Muscle of back (tissue), 11 donors: ENCODE measurements around the gene SOX2. TPM values are rescaled to one million over a fixed set of nuclear protein-coding genes. Genes with fewer than 3 reads are reported as not detected.

ENCODE experiments used
- DNase-seq, 3 donors: peaks; one replicate each; pipeline versions ENCODE4 v3.0.0 to v3.0.0-alpha.2; 2013
- polyA plus RNA-seq, 10 donors: library from polyadenylated mRNA; unstranded; fragments of 120-200 nt; gene quantifications; one replicate each; pipeline ENCODE4 v1.2.1, GENCODE V29; 2013; ENCODE audit not compliant: insufficient read length in 10 of 10

Gene SOX2
- polyA plus RNA-seq, 10 donors: 0.19 to 2.3 (median 0.48) TPM

DNA sequence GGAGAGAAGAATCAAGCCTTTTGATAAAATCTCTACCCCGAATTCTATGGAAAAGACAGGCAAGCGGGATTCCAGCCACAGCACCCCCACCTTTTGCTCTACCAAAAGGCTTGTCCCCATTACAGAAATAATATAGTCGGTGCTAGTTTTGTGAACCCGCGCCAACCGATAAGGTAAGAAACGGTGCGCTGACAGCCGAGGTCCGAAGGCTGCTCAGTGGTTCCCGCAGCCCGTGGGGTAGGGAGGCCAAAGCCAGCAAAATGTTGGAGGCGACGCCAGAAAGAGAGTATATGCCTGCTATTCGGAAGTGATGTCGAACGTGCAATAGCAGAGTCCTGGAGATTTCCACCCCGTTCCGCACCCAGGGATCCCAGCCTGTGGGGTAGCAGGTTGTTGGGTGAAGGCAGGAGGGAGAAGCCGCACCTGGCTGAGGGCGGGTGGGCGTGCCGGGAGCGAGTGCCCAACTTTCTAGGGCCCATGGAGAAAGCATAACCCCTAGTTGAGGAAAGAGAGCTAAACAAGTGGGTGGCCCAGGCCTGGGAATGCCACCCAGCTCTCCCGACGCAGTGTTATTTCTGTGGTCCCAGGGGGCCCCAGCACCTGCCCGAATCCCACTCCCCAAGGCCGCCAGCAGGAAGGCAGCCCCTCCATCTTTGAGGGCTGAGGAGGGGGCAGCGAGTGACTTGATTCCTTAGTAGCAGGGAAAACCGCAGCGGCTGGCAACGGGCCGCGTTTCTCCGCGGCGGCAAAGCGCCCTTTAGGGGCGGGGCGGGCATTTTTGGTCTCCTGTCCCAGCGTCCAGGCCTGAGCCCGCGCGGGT, 7.9 kb upstream of the SOX2 start:
- DNase-seq: peak in 1 of 3 donors; percentile 34

DNA sequence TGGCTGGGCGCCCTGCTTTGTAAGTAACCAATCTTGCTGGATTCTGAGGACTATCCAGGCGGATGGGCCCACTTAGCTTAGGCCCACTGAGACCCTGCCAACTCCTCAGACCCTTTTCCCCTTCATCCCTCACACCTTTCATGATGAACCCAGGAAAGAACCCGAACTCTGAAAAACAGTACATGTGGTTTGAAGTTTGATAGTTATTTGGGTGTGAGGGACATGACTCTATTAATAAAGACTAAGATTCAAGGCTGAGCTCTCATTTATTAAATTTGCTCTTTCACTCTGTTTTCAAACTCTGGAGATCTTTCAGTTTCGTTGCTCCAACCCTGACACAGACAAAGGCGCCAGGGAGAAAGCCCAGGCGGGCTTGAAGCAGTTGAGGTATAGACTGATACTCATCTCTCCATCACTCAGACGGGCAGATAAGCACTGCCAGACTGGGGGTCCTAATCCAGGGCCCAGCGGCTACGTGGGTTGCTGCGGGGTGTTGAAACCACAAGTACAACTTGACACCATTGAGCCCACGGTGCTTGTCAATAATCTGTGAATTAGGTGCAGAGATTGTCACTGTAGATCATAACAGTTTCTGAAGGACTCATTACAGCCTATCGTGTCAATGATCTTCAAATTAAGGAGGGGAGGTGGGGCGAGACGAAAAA, 7.2 kb upstream of the SOX2 start:
- DNase-seq: peak in 1 of 3 donors; percentile 23

GRCh38 chr3:181705086-181705480, 6.6 kb upstream of the SOX2 start:
- DNase-seq: peak in 1 of 3 donors; percentile 2

DNA sequence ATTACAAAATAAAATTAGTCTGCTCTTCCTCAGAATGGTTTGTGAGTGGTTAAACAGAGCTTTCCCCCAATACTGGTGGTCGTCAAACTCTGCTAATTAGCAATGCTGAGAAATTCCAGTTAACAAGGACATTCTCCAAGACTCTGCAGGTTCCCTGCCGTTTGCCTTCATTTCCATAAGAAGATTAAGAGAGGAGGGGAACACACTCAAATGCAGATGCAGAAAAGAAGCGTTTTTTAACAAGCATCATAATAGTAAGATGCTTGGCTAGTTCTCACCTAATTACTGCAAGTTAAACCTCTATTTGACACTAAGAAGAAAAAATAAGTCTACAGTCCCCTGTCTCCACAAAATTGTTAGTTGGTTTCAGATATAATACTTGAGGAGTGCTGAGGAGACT, 3.7 kb upstream of the SOX2 start:
- peak in 1 of 3 donors; percentile 7 for DNase-seq

DNA sequence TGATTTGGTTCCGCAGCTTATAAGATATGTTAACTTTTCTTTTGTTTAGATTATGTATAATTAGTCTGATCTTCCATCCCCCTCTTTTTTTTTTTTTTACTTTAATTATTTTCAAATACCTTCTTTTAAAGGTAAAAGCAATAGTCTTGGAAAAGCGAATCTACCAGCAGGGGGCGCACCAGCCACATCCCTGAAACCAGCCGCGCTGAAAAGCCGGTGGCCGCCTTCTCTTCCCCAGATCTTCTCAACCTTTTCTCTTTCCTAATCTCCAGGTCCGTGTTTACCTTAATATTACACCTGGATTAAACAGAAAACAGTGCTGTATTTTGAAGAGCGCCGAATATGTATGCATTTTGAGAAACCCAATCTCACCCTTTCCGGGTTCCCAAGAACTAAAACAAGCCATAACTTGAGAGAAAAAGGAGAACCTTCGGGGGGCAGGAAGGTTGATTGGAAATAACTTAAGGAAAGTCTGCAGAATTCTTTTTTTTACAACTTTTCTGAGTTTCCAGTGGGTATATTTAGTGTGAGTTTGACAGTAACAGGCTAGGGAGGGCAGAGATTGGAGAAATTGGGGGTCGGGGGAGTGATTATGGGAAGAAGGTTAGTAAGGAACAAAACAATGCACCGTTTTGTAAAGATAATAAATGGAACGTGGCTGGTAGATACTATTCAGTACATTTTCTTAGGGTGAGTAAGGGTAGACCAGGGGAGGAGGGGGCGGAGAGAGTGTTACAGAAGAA, 2.0 kb upstream of the SOX2 start:
- DNase-seq: peak; percentile 45 to 81 (median 70)

DNA sequence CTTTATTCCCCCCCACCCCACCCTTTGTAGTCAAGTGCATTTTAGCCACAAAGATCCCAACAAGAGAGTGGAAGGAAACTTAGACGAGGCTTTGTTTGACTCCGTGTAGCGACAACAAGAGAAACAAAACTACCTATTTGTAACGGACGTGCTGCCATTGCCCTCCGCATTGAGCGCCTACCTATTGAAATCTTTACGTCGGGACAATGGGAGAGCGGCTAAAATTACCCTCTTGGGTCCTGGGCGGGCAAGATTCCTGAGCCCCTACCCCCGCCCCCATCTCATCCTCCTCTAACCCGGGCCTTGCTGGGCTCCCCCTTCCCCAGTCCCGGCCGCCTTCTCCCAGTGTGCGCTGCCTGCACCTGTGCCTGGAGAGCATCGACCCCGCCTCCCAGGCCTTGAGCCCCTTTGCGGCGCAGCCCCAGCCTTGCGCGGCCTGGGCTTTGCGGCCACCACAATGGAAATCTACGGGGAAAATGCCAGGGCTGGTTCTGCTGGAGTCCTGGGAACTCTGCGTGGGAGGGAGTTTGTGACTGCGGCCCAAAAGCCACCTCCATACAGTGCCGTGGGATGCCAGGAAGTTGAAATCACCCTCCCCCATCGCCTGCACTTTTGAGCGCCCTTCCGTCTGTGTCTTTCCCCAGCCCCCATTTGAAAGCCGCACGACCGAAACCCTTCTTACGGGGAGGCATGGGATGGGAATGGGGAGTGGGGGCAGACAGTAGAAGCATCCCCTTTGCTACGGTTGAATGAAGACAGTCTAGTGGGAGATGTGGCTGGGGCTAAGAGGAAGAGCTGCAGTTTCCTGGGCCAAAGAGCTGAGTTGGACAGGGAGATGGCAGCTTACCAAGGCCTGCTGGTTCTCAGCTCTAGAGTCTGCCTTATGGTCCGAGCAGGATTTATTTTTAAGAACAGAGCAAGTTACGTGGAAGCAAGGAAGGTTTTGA, 1.1 kb upstream of the SOX2 start:
- peak in 1 of 3 donors; percentile 34 for DNase-seq

- no peak for DNase-seq
These were observed 464 bp downstream of the SOX2 start for GRCh38 chr3:181712226-181712552.

DNA sequence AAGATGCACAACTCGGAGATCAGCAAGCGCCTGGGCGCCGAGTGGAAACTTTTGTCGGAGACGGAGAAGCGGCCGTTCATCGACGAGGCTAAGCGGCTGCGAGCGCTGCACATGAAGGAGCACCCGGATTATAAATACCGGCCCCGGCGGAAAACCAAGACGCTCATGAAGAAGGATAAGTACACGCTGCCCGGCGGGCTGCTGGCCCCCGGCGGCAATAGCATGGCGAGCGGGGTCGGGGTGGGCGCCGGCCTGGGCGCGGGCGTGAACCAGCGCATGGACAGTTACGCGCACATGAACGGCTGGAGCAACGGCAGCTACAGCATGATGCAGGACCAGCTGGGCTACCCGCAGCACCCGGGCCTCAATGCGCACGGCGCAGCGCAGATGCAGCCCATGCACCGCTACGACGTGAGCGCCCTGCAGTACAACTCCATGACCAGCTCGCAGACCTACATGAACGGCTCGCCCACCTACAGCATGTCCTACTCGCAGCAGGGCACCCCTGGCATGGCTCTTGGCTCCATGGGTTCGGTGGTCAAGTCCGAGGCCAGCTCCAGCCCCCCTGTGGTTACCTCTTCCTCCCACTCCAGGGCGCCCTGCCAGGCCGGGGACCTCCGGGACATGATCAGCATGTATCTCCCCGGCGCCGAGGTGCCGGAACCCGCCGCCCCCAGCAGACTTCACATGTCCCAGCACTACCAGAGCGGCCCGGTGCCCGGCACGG, 991 bp downstream of the SOX2 start:
- peak in 1 of 3 donors; percentile 73 for DNase-seq

- peak in 1 of 3 donors; percentile 47 for DNase-seq
These were observed 1.5 kb downstream of the SOX2 start for GRCh38 chr3:181713280-181713647.

GRCh38 chr3:181713676-181714612, 2.2 kb downstream of the SOX2 start:
- DNase-seq: peak in 1 of 3 donors; percentile 60

DNA sequence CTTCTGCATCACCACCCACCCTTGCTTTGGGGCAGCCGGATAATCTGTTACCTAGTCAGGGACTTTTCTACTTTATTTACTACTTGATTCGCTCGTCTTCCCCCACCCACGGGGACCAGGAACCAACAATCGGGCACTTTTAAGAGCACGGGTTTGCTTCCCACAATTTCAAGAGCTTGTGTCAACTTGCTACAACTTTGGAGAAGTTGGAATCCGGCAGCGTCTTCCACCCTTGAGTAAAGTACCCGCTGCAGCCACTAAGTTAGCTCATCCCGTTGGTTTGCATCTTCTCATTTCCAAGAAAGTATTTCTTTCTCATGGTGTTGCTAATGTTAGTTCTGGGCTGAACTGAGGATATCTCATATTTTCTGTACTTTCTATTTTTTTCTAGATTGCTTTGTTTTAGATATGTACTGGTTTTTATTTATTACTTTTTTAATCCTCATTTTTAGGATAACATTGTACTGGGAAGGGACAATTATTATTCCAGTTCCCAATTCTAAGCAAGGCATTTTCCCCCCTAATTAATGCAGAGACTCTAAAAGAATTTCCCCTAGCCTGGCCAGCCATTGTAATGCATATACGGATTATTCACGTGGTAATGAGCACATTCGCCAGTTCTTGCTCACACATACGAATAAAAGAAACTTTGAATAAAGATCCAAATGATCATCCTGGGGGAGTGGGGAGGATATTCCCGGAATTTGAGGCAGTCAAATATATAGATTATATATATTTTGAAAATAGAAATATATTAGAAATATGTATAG, 4.0 kb downstream of the SOX2 start:
- peak in 1 of 3 donors; percentile 47 for DNase-seq

- DNase-seq: peak in 1 of 3 donors; percentile 23
These were observed 5.2 kb downstream of the SOX2 start for GRCh38 chr3:181716966-181717365.

- DNase-seq: peak in 1 of 3 donors; percentile 8
These were observed 5.9 kb downstream of the SOX2 start for GRCh38 chr3:181717549-181718171.

- DNase-seq: peak in 1 of 3 donors; percentile 7
These were observed 6.6 kb downstream of the SOX2 start for GRCh38 chr3:181718369-181718768.

GRCh38 chr3:181718987-181719911, 7.5 kb downstream of the SOX2 start:
- DNase-seq: peak in 1 of 3 donors; percentile 24

DNA sequence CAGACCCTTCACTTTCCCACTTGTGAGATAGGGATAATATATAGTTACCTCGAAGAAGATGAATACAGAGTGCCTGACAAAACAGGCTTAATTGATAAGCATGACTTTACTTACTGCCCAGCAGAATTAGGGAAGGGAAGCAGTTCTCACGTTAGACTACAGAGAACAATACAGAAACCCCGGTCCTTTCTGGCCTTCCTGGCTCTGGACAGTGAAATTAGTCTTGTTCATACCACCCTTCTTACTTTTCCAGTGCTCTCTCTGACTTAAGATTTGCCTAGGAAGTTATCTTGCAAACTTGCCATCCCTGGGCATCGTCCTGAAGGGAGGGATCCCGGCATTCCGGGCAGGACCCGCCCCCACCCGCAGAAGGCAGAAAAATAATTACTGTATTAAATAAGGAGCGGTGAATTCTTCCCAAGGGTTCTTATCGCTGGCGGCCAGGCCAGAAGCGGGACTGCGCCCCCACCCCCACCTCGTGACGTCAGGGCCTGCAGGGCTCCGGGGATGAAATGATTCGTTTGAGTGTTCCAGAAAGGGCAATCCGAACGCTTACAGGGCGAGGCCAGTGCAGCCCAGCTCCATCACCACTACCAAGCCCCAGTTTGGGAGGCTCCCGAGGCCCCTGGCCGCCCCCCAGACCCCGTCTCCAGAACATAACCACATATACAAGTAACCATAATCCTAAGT, 8.4 kb downstream of the SOX2 start:
- DNase-seq: peak in 1 of 3 donors; percentile 12
